ENCODE measurements around the gene PBX3.

PBX3 gene

GRCh38 chr9:125747765-125748445, 732 bp downstream of the PBX3 start:
- no peak for TF ChIP-seq CTCF (IDR thresholded peaks at IDR 0.05; ENCODE audit: low read depth, low read length, missing control alignments)
- H3K4me3 ChIP-seq (ENCODE audit: low read depth, low read length) = peak overlapping the region; percentile 98
- DNase-seq (ENCODE audit: low read depth) = no peak

- DNase-seq (ENCODE audit: low read depth) = no peak
- TF ChIP-seq CTCF (IDR thresholded peaks at IDR 0.05; ENCODE audit: low read depth, low read length, missing control alignments) = no peak
- H3K4me3 ChIP-seq (ENCODE audit: low read depth, low read length) = peak overlapping the region; percentile 98
Observed at GRCh38 chr9:125748446-125749099, 1.4 kb downstream of the PBX3 start.

- no peak for DNase-seq (ENCODE audit: low read depth)
- H3K4me3 ChIP-seq (ENCODE audit: low read depth, low read length) = no peak overlapping the region; the same call in 1 of the 2 replicates
- no peak for TF ChIP-seq CTCF (IDR thresholded peaks at IDR 0.05; ENCODE audit: low read depth, low read length, missing control alignments)
Observed at GRCh38 chr9:125749287-125749935, 2.2 kb downstream of the PBX3 start.

- DNase-seq (ENCODE audit: low read depth) = no peak
- H3K4me3 ChIP-seq (ENCODE audit: low read depth, low read length) = no peak overlapping the region; the same call in 1 of the 2 replicates
- TF ChIP-seq CTCF (IDR thresholded peaks at IDR 0.05; ENCODE audit: low read depth, low read length, missing control alignments) = no peak
Observed at GRCh38 chr9:125749951-125750626, 2.9 kb downstream of the PBX3 start.

- TF ChIP-seq CTCF (IDR thresholded peaks at IDR 0.05; ENCODE audit: low read depth, low read length, missing control alignments) = no peak
- no peak for DNase-seq (ENCODE audit: low read depth)
- H3K4me3 ChIP-seq (ENCODE audit: low read depth, low read length) = no peak overlapping the region
Observed at GRCh38 chr9:125750627-125751011, 3.4 kb downstream of the PBX3 start.

GRCh38 chr9:125752070-125752628, 5.0 kb downstream of the PBX3 start:
- H3K4me3 ChIP-seq (ENCODE audit: low read depth, low read length) = no peak overlapping the region
- no peak for TF ChIP-seq CTCF (IDR thresholded peaks at IDR 0.05; ENCODE audit: low read depth, low read length, missing control alignments)
- DNase-seq (ENCODE audit: low read depth) = no peak

Data from GM12864 (cell line).